GM11168 (cell line): ENCODE measurements around the gene MICB.

ENCODE experiments used
- in situ Hi-C: fragments of 300-500 bp; cut with MboI; formaldehyde crosslinking; loops from one replicate; pipeline ENCODE4 v1.12.0; 2022; ENCODE audit warnings: low sequenced_read_pairs; ENCODE audit not compliant: unreplicated experiment

The MICB gene

GRCh38 chr6:31558631-31559500 lies 60.9 kb downstream of the MICB start:
- in situ Hi-C loops = no loop called here

GRCh38 chr6:31559606-31559957 lies 61.6 kb downstream of the MICB start:
- in situ Hi-C loops = no loop called here

- in situ Hi-C loops = no loop called here
Observed at GRCh38 chr6:31559958-31560696, 62.2 kb downstream of the MICB start.

GRCh38 chr6:31560697-31561058 lies 62.7 kb downstream of the MICB start:
- in situ Hi-C loops = no loop called here
